ENCODE results near the gene TC2N.

TC2N gene

GRCh38 chr14:91805659-91806058 is 61.7 kb downstream of the TC2N start:
- H3K4me3 ChIP-seq (ENCODE audit: low read length), result no peak overlapping the region
- H3K27me3 ChIP-seq (ENCODE audit: low read depth, low read length), result no peaks in the 10 kb centered on the region
- H3K9me3 ChIP-seq (ENCODE audit: insufficient read depth, low read length), result peaks cover 18% of the 10 kb centered on the region; the same call in 1 of the 2 replicates
- H3K4me2 ChIP-seq (ENCODE audit: low read length), result no peak overlapping the region
- no peak overlapping the region for H3K9ac ChIP-seq (ENCODE audit: low read length)
- H3K79me2 ChIP-seq (ENCODE audit: low read length), result no peaks in the 10 kb centered on the region
- H3K4me1 ChIP-seq (ENCODE audit: low read length), result no peaks in the 10 kb centered on the region
- TF ChIP-seq CTCF (IDR thresholded peaks at IDR 0.05; ENCODE audit: low read depth, low read length) (no peak), EZH2phosphoT487 (IDR thresholded peaks at IDR 0.05; ENCODE audit: low read depth) (no peak)
- no peaks in the 10 kb centered on the region for H4K20me1 ChIP-seq (ENCODE audit: insufficient read depth, low read length)
- H2AFZ ChIP-seq (ENCODE audit: low read depth, low read length), result no peak overlapping the region
- H3K27ac ChIP-seq (ENCODE audit: low read length), result no peak overlapping the region
- H3K36me3 ChIP-seq (replicated peaks; ENCODE audit: low read depth, low read length), result peaks cover 3% of the 10 kb centered on the region

- H4K20me1 ChIP-seq (ENCODE audit: insufficient read depth, low read length), result no peaks in the 10 kb centered on the region
- H3K27me3 ChIP-seq (ENCODE audit: low read depth, low read length), result no peaks in the 10 kb centered on the region
- H3K36me3 ChIP-seq (replicated peaks; ENCODE audit: low read depth, low read length), result no peaks in the 10 kb centered on the region
- H3K9ac ChIP-seq (ENCODE audit: low read length), result no peak overlapping the region
- no peak overlapping the region for H3K27ac ChIP-seq (ENCODE audit: low read length)
- no peak overlapping the region for H2AFZ ChIP-seq (ENCODE audit: low read depth, low read length)
- no peak overlapping the region for H3K4me3 ChIP-seq (ENCODE audit: low read length)
- TF ChIP-seq EZH2phosphoT487 (IDR thresholded peaks at IDR 0.05; ENCODE audit: low read depth), result no peak
- TF ChIP-seq CTCF (IDR thresholded peaks at IDR 0.05; ENCODE audit: low read depth, low read length), result no peak
- no peaks in the 10 kb centered on the region for H3K4me1 ChIP-seq (ENCODE audit: low read length)
- H3K79me2 ChIP-seq (ENCODE audit: low read length), result no peaks in the 10 kb centered on the region
- H3K4me2 ChIP-seq (ENCODE audit: low read length), result no peak overlapping the region
- peaks cover 3% of the 10 kb centered on the region; the same call in 1 of the 2 replicates for H3K9me3 ChIP-seq (ENCODE audit: insufficient read depth, low read length)
These were observed 66.0 kb downstream of the TC2N start for GRCh38 chr14:91801358-91801757.

GRCh38 chr14:91796617-91797347 is 70.6 kb downstream of the TC2N start:
- Histone ChIP-seq H4K20me1 (ENCODE audit: insufficient read depth, low read length) (no peaks in the 10 kb centered on the region), H3K36me3 (replicated peaks; ENCODE audit: low read depth, low read length) (no peaks in the 10 kb centered on the region), H3K27me3 (ENCODE audit: low read depth, low read length) (no peaks in the 10 kb centered on the region), H2AFZ (ENCODE audit: low read depth, low read length) (no peak overlapping the region), H3K4me2 (ENCODE audit: low read length) (no peak overlapping the region), H3K79me2 (ENCODE audit: low read length) (no peaks in the 10 kb centered on the region), H3K4me3 (ENCODE audit: low read length) (no peak overlapping the region), H3K4me1 (ENCODE audit: low read length) (peaks cover 6% of the 10 kb centered on the region), H3K9ac (ENCODE audit: low read length) (no peak overlapping the region), H3K9me3 (ENCODE audit: insufficient read depth, low read length) (peaks cover 7% of the 10 kb centered on the region; the same call in 1 of the 2 replicates), H3K27ac (ENCODE audit: low read length) (no peak overlapping the region)
- TF ChIP-seq EZH2phosphoT487 (IDR thresholded peaks at IDR 0.05; ENCODE audit: low read depth), result no peak
- no peak for TF ChIP-seq CTCF (IDR thresholded peaks at IDR 0.05; ENCODE audit: low read depth, low read length)

GRCh38 chr14:91793704-91794103 is 73.6 kb downstream of the TC2N start:
- peaks cover 7% of the 10 kb centered on the region; the same call in 1 of the 2 replicates for H3K9me3 ChIP-seq (ENCODE audit: insufficient read depth, low read length)
- no peaks in the 10 kb centered on the region for H3K36me3 ChIP-seq (replicated peaks; ENCODE audit: low read depth, low read length)
- H3K79me2 ChIP-seq (ENCODE audit: low read length), result no peaks in the 10 kb centered on the region
- H3K4me3 ChIP-seq (ENCODE audit: low read length), result no peak overlapping the region
- no peaks in the 10 kb centered on the region for H4K20me1 ChIP-seq (ENCODE audit: insufficient read depth, low read length)
- H3K9ac ChIP-seq (ENCODE audit: low read length), result no peak overlapping the region
- H3K4me1 ChIP-seq (ENCODE audit: low read length), result peaks cover 6% of the 10 kb centered on the region
- TF ChIP-seq EZH2phosphoT487 (IDR thresholded peaks at IDR 0.05; ENCODE audit: low read depth) (no peak), CTCF (IDR thresholded peaks at IDR 0.05; ENCODE audit: low read depth, low read length) (no peak)
- no peak overlapping the region for H3K27ac ChIP-seq (ENCODE audit: low read length)
- H3K27me3 ChIP-seq (ENCODE audit: low read depth, low read length), result no peaks in the 10 kb centered on the region
- H2AFZ ChIP-seq (ENCODE audit: low read depth, low read length), result peak overlapping the region; percentile 69
- peak overlapping the region; percentile 11; the same call in 1 of the 2 replicates for H3K4me2 ChIP-seq (ENCODE audit: low read length)

All from OCI-LY3 (cell line).